Measurements from ENCODE around the gene PRSS3.

The PRSS3 gene

GRCh38 chr9:33837138-33837537, 41.8 kb downstream of the PRSS3 start:
- peak overlapping the region; percentile 46 for H3K9ac ChIP-seq (ENCODE audit: low read length)
- H2AFZ ChIP-seq (ENCODE audit: low read depth, low read length, severe bottlenecking), result no peak overlapping the region
- TF ChIP-seq EZH2phosphoT487 (conservative IDR thresholded peaks at IDR 0.05; ENCODE audit: low read length), result no peak
- no peak for TF ChIP-seq CTCF (IDR thresholded peaks at IDR 0.05; ENCODE audit: insufficient read depth, low read length, poor library complexity, severe bottlenecking)
- 0 out of 2 replicates have a peak, but pooled peaks cover 3% of the 10 kb centered on the region for H3K36me3 ChIP-seq (ENCODE audit: low read length)
- peak overlapping the region; percentile 94 for H3K27ac ChIP-seq (ENCODE audit: low read depth, low read length)
- H3K4me2 ChIP-seq (ENCODE audit: low read depth, low read length, poor library complexity, severe bottlenecking), result peak overlapping the region; percentile 78
- no peaks in the 10 kb centered on the region for H3K9me3 ChIP-seq (ENCODE audit: insufficient read depth, low read length)
- H3K9me2 ChIP-seq (replicated peaks; ENCODE audit: insufficient read depth, low read length), result no peaks in the 10 kb centered on the region
- H3K4me3 ChIP-seq (ENCODE audit: insufficient read depth, low read length, poor library complexity, severe bottlenecking), result peak overlapping the region; percentile 28
- no peaks in the 10 kb centered on the region for H4K20me1 ChIP-seq (ENCODE audit: low read depth, low read length)
- peaks cover 80% of the 10 kb centered on the region for H3F3A ChIP-seq (ENCODE audit: insufficient read depth)
- H3K79me2 ChIP-seq (ENCODE audit: insufficient read depth, low read length), result peaks cover 99% of the 10 kb centered on the region
- no peaks in the 10 kb centered on the region for H3K27me3 ChIP-seq (ENCODE audit: low read length)

- H3K9me2 ChIP-seq (replicated peaks; ENCODE audit: insufficient read depth, low read length), result no peaks in the 10 kb centered on the region
- H3F3A ChIP-seq (ENCODE audit: insufficient read depth), result peaks cover 84% of the 10 kb centered on the region
- H3K27me3 ChIP-seq (ENCODE audit: low read length), result no peaks in the 10 kb centered on the region
- peaks cover 99% of the 10 kb centered on the region for H3K79me2 ChIP-seq (ENCODE audit: insufficient read depth, low read length)
- peak overlapping the region; percentile 94 for H3K27ac ChIP-seq (ENCODE audit: low read depth, low read length)
- no peak overlapping the region for H2AFZ ChIP-seq (ENCODE audit: low read depth, low read length, severe bottlenecking)
- TF ChIP-seq CTCF (IDR thresholded peaks at IDR 0.05; ENCODE audit: insufficient read depth, low read length, poor library complexity, severe bottlenecking) (no peak), EZH2phosphoT487 (conservative IDR thresholded peaks at IDR 0.05; ENCODE audit: low read length) (no peak)
- no peaks in the 10 kb centered on the region for H3K36me3 ChIP-seq (ENCODE audit: low read length)
- peak overlapping the region; percentile 4 for H3K4me3 ChIP-seq (ENCODE audit: insufficient read depth, low read length, poor library complexity, severe bottlenecking)
- H4K20me1 ChIP-seq (ENCODE audit: low read depth, low read length), result no peaks in the 10 kb centered on the region
- H3K4me2 ChIP-seq (ENCODE audit: low read depth, low read length, poor library complexity, severe bottlenecking), result peak overlapping the region; percentile 78
- peak overlapping the region; percentile 30 for H3K9ac ChIP-seq (ENCODE audit: low read length)
- no peaks in the 10 kb centered on the region for H3K9me3 ChIP-seq (ENCODE audit: insufficient read depth, low read length)
Measured at GRCh38 chr9:33840381-33840780, 45.0 kb downstream of the PRSS3 start.

- Histone ChIP-seq H3K27ac (ENCODE audit: low read depth, low read length) (peak overlapping the region; percentile 94), H3K27me3 (ENCODE audit: low read length) (no peaks in the 10 kb centered on the region), H3K79me2 (ENCODE audit: insufficient read depth, low read length) (peaks cover 100% of the 10 kb centered on the region), H3F3A (ENCODE audit: insufficient read depth) (peaks cover 77% of the 10 kb centered on the region), H3K4me3 (ENCODE audit: insufficient read depth, low read length, poor library complexity, severe bottlenecking) (no peak overlapping the region), H3K9me2 (replicated peaks; ENCODE audit: insufficient read depth, low read length) (no peaks in the 10 kb centered on the region), H3K9me3 (ENCODE audit: insufficient read depth, low read length) (no peaks in the 10 kb centered on the region), H3K9ac (ENCODE audit: low read length) (peak overlapping the region; percentile 32; the same call in 1 of the 2 replicates), H2AFZ (ENCODE audit: low read depth, low read length, severe bottlenecking) (no peak overlapping the region), H3K36me3 (ENCODE audit: low read length) (no peaks in the 10 kb centered on the region), H3K4me2 (ENCODE audit: low read depth, low read length, poor library complexity, severe bottlenecking) (peak overlapping the region; percentile 78), H4K20me1 (ENCODE audit: low read depth, low read length) (no peaks in the 10 kb centered on the region)
- TF ChIP-seq EZH2phosphoT487 (conservative IDR thresholded peaks at IDR 0.05; ENCODE audit: low read length) (no peak), CTCF (IDR thresholded peaks at IDR 0.05; ENCODE audit: insufficient read depth, low read length, poor library complexity, severe bottlenecking) (no peak)
Measured at GRCh38 chr9:33843312-33843961, 48.1 kb downstream of the PRSS3 start.

Measured in SU-DHL-6 (cell line).